HCT116 (cell line): Measurements from ENCODE around the gene SELENOM.

Source experiments
- CBX3 ChIP-seq: IDR thresholded peaks from 2 replicates; pipeline ENCODE4 v1.6.1; 2012; ENCODE audit warnings: low read depth
- CEBPB ChIP-seq: IDR thresholded peaks from 2 replicates; pipeline ENCODE4 v1.6.1; 2012; ENCODE audit warnings: low read depth
- EGR1 ChIP-seq: IDR thresholded peaks from 2 replicates; pipeline ENCODE4 v1.6.1; 2012; ENCODE audit warnings: low read depth
- EZH2 ChIP-seq: fragments of 200-600 bp; sonication (generic); IDR thresholded peaks from 2 replicates; pipeline ENCODE4 v1.6.1; 2017; ENCODE audit warnings: antibody characterized with exemption, mixed run types
- JUND ChIP-seq: IDR thresholded peaks from 2 replicates; pipeline ENCODE4 v1.6.1; 2012
- POLR2A ChIP-seq: IDR thresholded peaks from 2 replicates; pipeline ENCODE4 v1.7.0; 2011; ENCODE audit warnings: borderline replicate concordance; ENCODE audit not compliant: insufficient read depth, insufficient read length; ENCODE audit errors: extremely low read depth
- POLR2AphosphoS5 ChIP-seq: IDR thresholded peaks from 2 replicates; pipeline ENCODE4 v1.6.1; 2011; ENCODE audit warnings: mild to moderate bottlenecking, low read depth, low read length, moderate library complexity
- YY1 ChIP-seq: IDR thresholded peaks from 2 replicates; pipeline ENCODE4 v1.6.1; 2011; ENCODE audit warnings: low read length, low read depth, moderate library complexity, mild to moderate bottlenecking; ENCODE audit not compliant: insufficient replicate concordance; ENCODE audit errors: extremely low read depth
- TF ChIP-seq, protein P1 (sequence below), 3 experiments: fragments of 200-600 bp in 1 of 3; sonication (generic) in 1 of 3; IDR thresholded peaks in 2 of 3; conservative IDR thresholded peaks in 1 of 3; 2 replicates each; pipeline ENCODE4 v1.5.1; 2012 to 2017; ENCODE audit warnings: low read depth in 2 of 3, low read length in 2 of 3, antibody characterized with exemption in 1 of 3, borderline replicate concordance in 1 of 3, control low read depth in 1 of 3, mild to moderate bottlenecking in 1 of 3, mixed read lengths in 1 of 3, mixed run types in 1 of 3, moderate library complexity in 1 of 3; ENCODE audit not compliant: insufficient read depth in 1 of 3
- TF ChIP-seq, protein P2 (sequence below): IDR thresholded peaks from 2 replicates; pipeline ENCODE4 v1.6.1; 2012

DNA sequence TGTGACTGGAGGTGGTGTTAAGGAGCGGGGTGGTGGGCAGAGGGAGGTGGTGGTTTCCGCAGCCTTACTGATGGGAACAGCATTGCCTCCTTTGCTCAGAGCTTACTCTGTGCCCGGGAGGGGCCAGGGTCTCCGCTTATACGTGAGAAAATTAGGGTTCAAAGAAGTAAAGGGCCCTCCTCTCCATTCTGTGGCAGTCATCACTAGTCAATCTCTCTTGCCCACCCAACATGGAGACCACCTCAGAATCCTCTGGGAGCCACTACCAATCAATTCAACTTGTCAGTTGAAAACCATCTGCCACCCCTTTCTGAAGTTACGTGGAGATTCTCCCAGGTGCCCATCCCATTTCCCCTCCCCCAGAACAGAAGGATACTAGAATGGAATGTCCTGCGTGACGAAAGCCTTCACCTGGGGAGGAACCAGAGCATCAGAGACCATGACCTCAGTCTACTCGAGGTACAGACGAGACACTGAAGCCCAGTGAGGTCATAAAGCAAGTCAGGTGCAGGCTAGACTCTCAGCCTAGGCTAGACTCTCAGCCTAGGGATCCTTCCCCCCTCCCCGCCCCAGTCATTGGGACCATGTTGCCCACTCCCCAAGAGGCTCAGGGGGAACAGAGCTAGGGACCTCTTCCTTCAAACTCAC is 2.0 kb downstream of the SELENOM start:
- no peak for TF ChIP-seq POLR2AphosphoS5
- TF ChIP-seq, protein P1, sequence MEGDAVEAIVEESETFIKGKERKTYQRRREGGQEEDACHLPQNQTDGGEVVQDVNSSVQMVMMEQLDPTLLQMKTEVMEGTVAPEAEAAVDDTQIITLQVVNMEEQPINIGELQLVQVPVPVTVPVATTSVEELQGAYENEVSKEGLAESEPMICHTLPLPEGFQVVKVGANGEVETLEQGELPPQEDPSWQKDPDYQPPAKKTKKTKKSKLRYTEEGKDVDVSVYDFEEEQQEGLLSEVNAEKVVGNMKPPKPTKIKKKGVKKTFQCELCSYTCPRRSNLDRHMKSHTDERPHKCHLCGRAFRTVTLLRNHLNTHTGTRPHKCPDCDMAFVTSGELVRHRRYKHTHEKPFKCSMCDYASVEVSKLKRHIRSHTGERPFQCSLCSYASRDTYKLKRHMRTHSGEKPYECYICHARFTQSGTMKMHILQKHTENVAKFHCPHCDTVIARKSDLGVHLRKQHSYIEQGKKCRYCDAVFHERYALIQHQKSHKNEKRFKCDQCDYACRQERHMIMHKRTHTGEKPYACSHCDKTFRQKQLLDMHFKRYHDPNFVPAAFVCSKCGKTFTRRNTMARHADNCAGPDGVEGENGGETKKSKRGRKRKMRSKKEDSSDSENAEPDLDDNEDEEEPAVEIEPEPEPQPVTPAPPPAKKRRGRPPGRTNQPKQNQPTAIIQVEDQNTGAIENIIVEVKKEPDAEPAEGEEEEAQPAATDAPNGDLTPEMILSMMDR (IDR thresholded peaks at IDR 0.05 in 2 of 3, conservative IDR thresholded peaks at IDR 0.05 in 1 of 3; ENCODE audit: borderline replicate concordance in 1 of 3, insufficient read depth in 1 of 3, low read depth in 2 of 3, low read length in 2 of 3) = no peak
- TF ChIP-seq, protein P2, sequence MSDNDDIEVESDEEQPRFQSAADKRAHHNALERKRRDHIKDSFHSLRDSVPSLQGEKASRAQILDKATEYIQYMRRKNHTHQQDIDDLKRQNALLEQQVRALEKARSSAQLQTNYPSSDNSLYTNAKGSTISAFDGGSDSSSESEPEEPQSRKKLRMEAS = no peak
- TF ChIP-seq POLR2A = no peak
- no peak for TF ChIP-seq CEBPB
- no peak for TF ChIP-seq JUND
- TF ChIP-seq EGR1 = no peak
- TF ChIP-seq YY1 = no peak
- TF ChIP-seq EZH2 = no peak
- TF ChIP-seq CBX3 = no peak
